Thyroid gland (tissue), 4 donors: ENCODE measurements around the gene BMP6. TPM values are rescaled to one million over a fixed set of nuclear protein-coding genes. Genes with fewer than 3 reads are reported as not detected.

Experiments
- DNase-seq, 2 donors: peaks; one replicate each; pipeline ENCODE4 v3.0.0-alpha.2; 2019
- H3K27ac ChIP-seq, 3 donors: fragments of 200-600 bp; sonication (generic); 1 replicate in 2 of 3; 2 replicates in 1 of 3; pipeline ENCODE4 v1.5.1; 2016 to 2019; ENCODE audit warnings: mild to moderate bottlenecking in 1 of 3, moderate library complexity in 1 of 3
- H3K27me3 ChIP-seq: fragments of 200-600 bp; sonication (generic); one replicate; pipeline ENCODE4 v1.5.1; 2019
- H3K36me3 ChIP-seq, 2 donors: fragments of 200-600 bp; sonication (generic); one replicate each; pipeline ENCODE4 v1.5.1; 2016 to 2019
- H3K4me1 ChIP-seq, 2 donors: fragments of 200-600 bp; sonication (generic); one replicate each; pipeline ENCODE4 v1.5.1; 2017 to 2019
- H3K4me3 ChIP-seq, 3 donors: fragments of 200-600 bp; sonication (generic); replicated peaks in 1 of 3; 1 replicate in 2 of 3; 2 replicates in 1 of 3; pipeline ENCODE4 v1.5.1; 2016; ENCODE audit warnings: mild to moderate bottlenecking in 1 of 3
- H3K9me3 ChIP-seq: fragments of 200-600 bp; sonication (generic); one replicate; pipeline ENCODE4 v1.5.1; 2017
- CTCF ChIP-seq, 6 experiments: fragments of 200-600 bp in 3 of 6; fragments of 450-650 bp in 3 of 6; sonication (generic) in 3 of 6; IDR thresholded peaks; one replicate each; pipeline ENCODE4 v1.5.1; 2016 to 2019; ENCODE audit warnings: antibody characterized with exemption in 6 of 6, mild to moderate bottlenecking in 2 of 6, inconsistent platforms in 1 of 6, moderate library complexity in 1 of 6
- POLR2A ChIP-seq, 2 donors: fragments of 450-650 bp; IDR thresholded peaks; one replicate each; pipeline ENCODE4 v1.6.1; 2017; ENCODE audit warnings: antibody characterized with exemption in 2 of 2, mild to moderate bottlenecking in 2 of 2, moderate library complexity in 1 of 2
- WGBS, 2 donors: methylation state at CpG; one replicate each; pipeline ENCODE4 v1.1.5; 2017; 5-methylcytosine and 5-hydroxymethylcytosine counted together
- intact Hi-C: fragments of 100-400 bp; cut with DNase I; formaldehyde crosslinking; loops from one replicate; pipeline ENCODE4 v1.15.1; 2023
- total RNA-seq, 4 donors: library from RNA; depleted of rRNA; stranded (reverse); fragments of >200 nt; gene quantifications; one replicate each; pipeline ENCODE4 v1.2.3, GENCODE V29; 2016

Gene BMP6
- total RNA-seq, 4 donors from 2014 or later: 0.78 to 3.1 (median 1.9) TPM

GRCh38 chr6:7917729-7918128 is 191.8 kb downstream of the BMP6 start:
- Histone ChIP-seq H3K36me3 (no peaks in the 10 kb centered on the region), H3K27me3 (no peaks in the 10 kb centered on the region), H3K4me1 (no peaks in the 10 kb centered on the region), H3K4me3 (no peak overlapping the region), H3K27ac (no peak overlapping the region), H3K9me3 (no peaks in the 10 kb centered on the region)
- WGBS, 2 donors: 61 to 86% methylated on average over 5 of the region's 5 CpGs
- intact Hi-C loops: no loop called here
- no peak for TF ChIP-seq CTCF (IDR thresholded peaks at IDR 0.05)
- TF ChIP-seq POLR2A (IDR thresholded peaks at IDR 0.05): no peak
- no peak for DNase-seq

GRCh38 chr6:7918403-7918802 is 192.5 kb downstream of the BMP6 start:
- Histone ChIP-seq H3K27ac (no peak overlapping the region), H3K9me3 (no peaks in the 10 kb centered on the region), H3K4me1 (no peaks in the 10 kb centered on the region), H3K27me3 (no peaks in the 10 kb centered on the region), H3K4me3 (no peak overlapping the region), H3K36me3 (no peaks in the 10 kb centered on the region)
- 86 to 93% methylated on average over 4 of the region's 4 CpGs for WGBS, 2 donors
- intact Hi-C loops: no loop called here
- DNase-seq: no peak
- TF ChIP-seq POLR2A (IDR thresholded peaks at IDR 0.05): no peak
- TF ChIP-seq CTCF (IDR thresholded peaks at IDR 0.05): no peak

- Histone ChIP-seq H3K27ac (no peak overlapping the region), H3K9me3 (no peaks in the 10 kb centered on the region), H3K36me3 (no peaks in the 10 kb centered on the region), H3K4me3 (no peak overlapping the region), H3K27me3 (no peaks in the 10 kb centered on the region), H3K4me1 (no peaks in the 10 kb centered on the region)
- WGBS, 2 donors: 83 to 88% methylated on average over 8 of the region's 8 CpGs
- intact Hi-C loops: no loop called here
- TF ChIP-seq POLR2A (IDR thresholded peaks at IDR 0.05): no peak
- TF ChIP-seq CTCF (IDR thresholded peaks at IDR 0.05): no peak
- DNase-seq: no peak
These were observed 194.0 kb downstream of the BMP6 start for GRCh38 chr6:7919871-7920270.

GRCh38 chr6:7920425-7920824 is 194.5 kb downstream of the BMP6 start:
- TF ChIP-seq POLR2A (IDR thresholded peaks at IDR 0.05) (no peak), CTCF (IDR thresholded peaks at IDR 0.05) (no peak)
- Histone ChIP-seq H3K36me3 (no peaks in the 10 kb centered on the region), H3K27me3 (no peaks in the 10 kb centered on the region), H3K27ac (no peak overlapping the region), H3K4me1 (no peaks in the 10 kb centered on the region), H3K4me3 (no peak overlapping the region), H3K9me3 (no peaks in the 10 kb centered on the region)
- DNase-seq: no peak
- WGBS, 2 donors: 68 to 78% methylated on average over 2 of the region's 2 CpGs
- intact Hi-C loops: no loop called here

GRCh38 chr6:7921046-7921445 is 195.1 kb downstream of the BMP6 start:
- no peaks in the 10 kb centered on the region for H3K36me3 ChIP-seq
- 79% methylated on average over 4 of the region's 4 CpGs for WGBS, 2 donors
- intact Hi-C loops: no loop called here
- TF ChIP-seq POLR2A (IDR thresholded peaks at IDR 0.05): no peak
- TF ChIP-seq CTCF (IDR thresholded peaks at IDR 0.05): no peak
- H3K9me3 ChIP-seq: no peaks in the 10 kb centered on the region
- no peaks in the 10 kb centered on the region for H3K27me3 ChIP-seq
- no peak overlapping the region for H3K4me3 ChIP-seq
- H3K4me1 ChIP-seq: no peaks in the 10 kb centered on the region
- H3K27ac ChIP-seq: no peak overlapping the region
- no peak for DNase-seq
